OCI-LY1 (cell line): Measurements from ENCODE around the gene CASP10.
"Not testable (repeated sequence)": the region's sequence is repeated elsewhere in the genome, so short reads cannot be mapped to it uniquely, and the experiment has no call there.

ENCODE experiments used
- H2AFZ ChIP-seq: fragments of 200-600 bp; sonication (generic), shearing (Covaris generic); 2 replicates; pipeline ENCODE4 v1.6.0; 2014; ENCODE audit warnings: antibody characterized with exemption, mild to moderate bottlenecking, low read length
- H3F3A ChIP-seq: fragments of 200-600 bp; sonication (generic), shearing (Covaris generic); 2 replicates; pipeline ENCODE4 v1.6.0; 2014; ENCODE audit warnings: mild to moderate bottlenecking, antibody characterized with exemption, low read length, moderate library complexity; ENCODE audit not compliant: insufficient read depth
- H3K27ac ChIP-seq: fragments of 200-600 bp; sonication (generic); 2 replicates; pipeline ENCODE4 v1.5.1; 2014; ENCODE audit warnings: low read length, mixed run types, mild to moderate bottlenecking, low read depth; ENCODE audit not compliant: poor library complexity, severe bottlenecking
- H3K27me3 ChIP-seq: fragments of 200-600 bp; sonication (generic); 2 replicates; pipeline ENCODE4 v1.6.0; 2014; ENCODE audit warnings: antibody characterized with exemption, mild to moderate bottlenecking, low read length, moderate library complexity; ENCODE audit not compliant: insufficient read depth
- H3K36me3 ChIP-seq: fragments of 200-600 bp; sonication (generic); 2 replicates; pipeline ENCODE4 v1.6.1; 2014; ENCODE audit warnings: mild to moderate bottlenecking, antibody characterized with exemption, low read length, moderate library complexity, mixed read lengths; ENCODE audit not compliant: insufficient read depth
- H3K4me1 ChIP-seq: fragments of 200-600 bp; sonication (generic); 2 replicates; pipeline ENCODE4 v1.5.1; 2014; ENCODE audit warnings: mild to moderate bottlenecking, low read length, moderate library complexity; ENCODE audit not compliant: insufficient read depth, severe bottlenecking
- H3K4me2 ChIP-seq: fragments of 200-600 bp; sonication (generic), shearing (Covaris generic); 2 replicates; pipeline ENCODE4 v1.6.1; 2014; ENCODE audit warnings: low read length
- H3K4me3 ChIP-seq: fragments of 200-600 bp; sonication (generic); 2 replicates; pipeline ENCODE4 v1.5.1; 2014; ENCODE audit warnings: low read length, low read depth, mild to moderate bottlenecking, mixed read lengths; ENCODE audit not compliant: poor library complexity, severe bottlenecking
- H3K79me2 ChIP-seq: fragments of 200-600 bp; shearing (Covaris generic); 2 replicates; pipeline ENCODE4 v1.6.1; 2016; ENCODE audit warnings: mixed run types, low read length, mixed read lengths; ENCODE audit not compliant: insufficient read depth
- H3K9ac ChIP-seq: fragments of 200-600 bp; sonication (generic), shearing (Covaris generic); 2 replicates; pipeline ENCODE4 v1.6.1; 2014; ENCODE audit warnings: mild to moderate bottlenecking, low read length, mixed read lengths
- H3K9me2 ChIP-seq: fragments of 200-600 bp; sonication (generic), shearing (Covaris generic); 2 replicates; pipeline ENCODE4 v1.6.1; 2014; ENCODE audit warnings: low read depth, mild to moderate bottlenecking, low read length, mixed read lengths
- H3K9me3 ChIP-seq: fragments of 200-600 bp; shearing (Covaris generic); 2 replicates; pipeline ENCODE4 v1.6.1; 2014; ENCODE audit warnings: low read length, mixed read lengths
- H4K20me1 ChIP-seq: fragments of 200-600 bp; sonication (generic), shearing (Covaris generic); 2 replicates; pipeline ENCODE4 v1.6.0; 2016; ENCODE audit warnings: mild to moderate bottlenecking, low read length; ENCODE audit not compliant: insufficient read depth
- EZH2 ChIP-seq: fragments of 200-600 bp; sonication (generic), shearing (Covaris generic); IDR thresholded peaks from 2 replicates; pipeline ENCODE4 v1.8.0; 2017; ENCODE audit warnings: borderline replicate concordance, mixed run types, mild to moderate bottlenecking, antibody characterized with exemption, low read length, moderate library complexity, mixed read lengths
- TF ChIP-seq, protein P1 (sequence below): fragments of 200-600 bp; sonication (generic), shearing (Covaris generic); IDR thresholded peaks from 2 replicates; pipeline ENCODE4 v1.5.1; 2017; ENCODE audit warnings: mild to moderate bottlenecking, antibody characterized with exemption, low read length, moderate library complexity, mixed read lengths

CASP10 gene

DNA sequence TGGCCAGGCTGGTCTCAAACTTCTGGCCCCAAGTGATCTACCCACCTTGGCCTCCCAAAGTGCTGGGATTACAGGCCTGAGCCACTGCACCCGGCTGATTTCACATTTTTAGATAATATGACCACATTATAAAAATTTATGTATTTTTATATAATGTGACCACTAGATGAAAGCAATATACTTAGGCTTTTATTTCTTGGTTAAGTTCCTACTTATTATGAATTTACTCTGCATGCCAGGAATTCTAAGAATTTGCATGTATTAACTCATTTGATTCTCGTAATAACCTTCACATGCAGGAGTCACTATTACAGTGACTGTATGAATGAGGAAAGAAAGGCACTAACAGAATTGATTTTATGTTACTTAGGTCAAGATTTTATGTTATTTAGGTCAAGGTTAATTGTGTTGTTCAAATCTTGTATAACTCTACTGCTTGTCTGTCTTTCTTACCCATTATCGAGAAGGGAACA is 51.8 kb downstream of the CASP10 start:
- Histone ChIP-seq H3F3A (no peaks in the 10 kb centered on the region), H3K4me3 (peak overlapping the region; percentile 86), H4K20me1 (no peaks in the 10 kb centered on the region), H3K9ac (peak overlapping the region; percentile 84), H3K4me1 (peaks cover 41% of the 10 kb centered on the region), H3K9me2 (no peaks in the 10 kb centered on the region), H2AFZ (no peak overlapping the region), H3K9me3 (no peaks in the 10 kb centered on the region), H3K79me2 (peaks cover 27% of the 10 kb centered on the region), H3K36me3 (peaks cover 18% of the 10 kb centered on the region), H3K27me3 (no peaks in the 10 kb centered on the region), H3K27ac (peak overlapping the region; percentile 72), H3K4me2 (peak overlapping the region; percentile 92)
- TF ChIP-seq EZH2: no peak
- TF ChIP-seq, protein P1, sequence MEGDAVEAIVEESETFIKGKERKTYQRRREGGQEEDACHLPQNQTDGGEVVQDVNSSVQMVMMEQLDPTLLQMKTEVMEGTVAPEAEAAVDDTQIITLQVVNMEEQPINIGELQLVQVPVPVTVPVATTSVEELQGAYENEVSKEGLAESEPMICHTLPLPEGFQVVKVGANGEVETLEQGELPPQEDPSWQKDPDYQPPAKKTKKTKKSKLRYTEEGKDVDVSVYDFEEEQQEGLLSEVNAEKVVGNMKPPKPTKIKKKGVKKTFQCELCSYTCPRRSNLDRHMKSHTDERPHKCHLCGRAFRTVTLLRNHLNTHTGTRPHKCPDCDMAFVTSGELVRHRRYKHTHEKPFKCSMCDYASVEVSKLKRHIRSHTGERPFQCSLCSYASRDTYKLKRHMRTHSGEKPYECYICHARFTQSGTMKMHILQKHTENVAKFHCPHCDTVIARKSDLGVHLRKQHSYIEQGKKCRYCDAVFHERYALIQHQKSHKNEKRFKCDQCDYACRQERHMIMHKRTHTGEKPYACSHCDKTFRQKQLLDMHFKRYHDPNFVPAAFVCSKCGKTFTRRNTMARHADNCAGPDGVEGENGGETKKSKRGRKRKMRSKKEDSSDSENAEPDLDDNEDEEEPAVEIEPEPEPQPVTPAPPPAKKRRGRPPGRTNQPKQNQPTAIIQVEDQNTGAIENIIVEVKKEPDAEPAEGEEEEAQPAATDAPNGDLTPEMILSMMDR: no peak

DNA sequence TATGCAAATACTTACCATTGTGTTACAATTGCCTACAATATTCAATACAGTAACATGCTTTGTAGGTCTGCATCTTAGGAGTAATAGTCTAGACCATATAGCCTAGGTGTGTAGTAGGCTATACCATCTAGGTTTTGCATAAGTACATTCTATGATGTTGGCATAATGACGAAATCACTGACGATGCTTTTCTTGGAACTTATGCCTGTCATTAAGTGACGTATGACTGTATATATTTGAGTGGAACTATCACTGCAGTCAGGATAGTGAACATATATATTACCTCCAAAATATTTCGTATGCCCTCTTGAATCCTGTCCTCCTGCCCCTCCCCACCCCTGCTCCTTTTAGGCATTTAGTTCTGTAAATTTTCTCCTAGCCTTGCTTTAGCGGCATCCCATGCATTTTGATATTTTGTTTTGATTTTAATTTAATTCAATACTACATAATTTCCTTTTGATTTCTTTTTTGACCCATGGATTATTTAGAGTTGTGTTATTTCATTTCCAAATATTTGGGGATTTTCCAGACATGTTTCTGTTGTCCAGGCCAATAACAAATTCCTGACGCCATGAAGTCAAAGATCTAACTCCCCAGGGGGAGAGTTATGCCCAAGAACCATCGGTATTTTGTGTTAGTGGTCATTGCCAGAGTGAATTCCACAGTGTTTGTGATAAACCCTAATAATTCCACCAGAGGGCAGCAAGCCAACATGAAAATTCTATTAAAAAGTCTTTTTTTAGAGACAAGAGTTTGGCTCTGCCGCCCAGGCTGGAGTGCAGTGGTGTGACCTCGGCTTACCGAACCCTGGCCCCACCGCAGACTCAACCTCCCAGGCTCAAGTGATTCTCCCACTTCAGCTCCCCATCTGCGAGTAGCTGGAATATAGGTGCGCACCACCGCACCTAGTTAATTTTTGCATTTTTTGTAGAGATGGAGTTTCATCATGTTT is 53.2 kb downstream of the CASP10 start:
- Histone ChIP-seq H3K4me2 (peak overlapping the region; percentile 92), H3K4me3 (peak overlapping the region; percentile 86), H3K9ac (peak overlapping the region; percentile 84; the same call in 1 of the 2 replicates), H2AFZ (no peak overlapping the region), H4K20me1 (no peaks in the 10 kb centered on the region), H3K36me3 (peaks cover 32% of the 10 kb centered on the region), H3K4me1 (peaks cover 41% of the 10 kb centered on the region), H3K79me2 (peaks cover 27% of the 10 kb centered on the region), H3K9me2 (no peaks in the 10 kb centered on the region), H3K27ac (peak overlapping the region; percentile 22), H3F3A (no peaks in the 10 kb centered on the region), H3K9me3 (peaks cover 2% of the 10 kb centered on the region; the same call in 1 of the 2 replicates), H3K27me3 (no peaks in the 10 kb centered on the region)
- no peak for TF ChIP-seq EZH2
- TF ChIP-seq, protein P1: peak; percentile 74

DNA sequence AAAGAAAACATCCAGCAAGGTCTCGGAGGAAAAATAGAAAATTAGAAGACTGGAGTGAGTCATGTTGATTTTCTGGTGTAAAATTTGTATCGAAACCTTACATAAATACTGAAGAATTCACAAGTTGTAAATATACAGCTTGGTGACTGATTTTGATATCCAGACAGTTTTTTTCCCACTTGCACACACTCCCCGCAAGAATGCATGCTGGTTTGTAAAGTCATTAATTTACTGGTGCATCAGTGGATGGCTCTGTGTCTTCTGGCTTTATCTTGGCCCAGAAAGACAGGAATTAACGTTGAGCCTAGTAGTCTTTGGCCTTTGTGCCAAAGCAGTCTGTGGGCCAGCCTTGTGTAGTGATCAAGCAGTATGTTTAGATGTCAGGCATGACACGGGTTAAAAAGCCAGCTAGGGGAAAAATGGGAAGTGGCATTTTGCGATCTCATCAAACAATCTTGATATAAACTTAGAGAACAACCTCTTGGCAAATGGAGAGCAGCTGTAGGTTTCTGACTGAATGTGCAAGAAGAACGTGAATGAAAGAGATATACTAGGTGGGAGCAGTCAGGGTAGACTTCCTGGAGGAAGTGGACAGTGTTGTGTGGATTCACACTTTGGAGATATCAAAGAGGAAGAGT is 54.7 kb downstream of the CASP10 start:
- peaks cover 10% of the 10 kb centered on the region for H3K9me3 ChIP-seq
- H3K4me1 ChIP-seq: peaks cover 30% of the 10 kb centered on the region
- no peak overlapping the region for H3K27ac ChIP-seq
- H3K4me2 ChIP-seq: no peak overlapping the region
- no peak overlapping the region for H3K4me3 ChIP-seq
- no peaks in the 10 kb centered on the region for H3F3A ChIP-seq
- no peaks in the 10 kb centered on the region for H3K9me2 ChIP-seq
- H3K36me3 ChIP-seq: peaks cover 45% of the 10 kb centered on the region
- H4K20me1 ChIP-seq: no peaks in the 10 kb centered on the region
- H2AFZ ChIP-seq: no peak overlapping the region
- H3K79me2 ChIP-seq: peaks cover 27% of the 10 kb centered on the region
- no peak for TF ChIP-seq EZH2
- TF ChIP-seq, protein P1: no peak
- no peak overlapping the region for H3K9ac ChIP-seq
- no peaks in the 10 kb centered on the region for H3K27me3 ChIP-seq

DNA sequence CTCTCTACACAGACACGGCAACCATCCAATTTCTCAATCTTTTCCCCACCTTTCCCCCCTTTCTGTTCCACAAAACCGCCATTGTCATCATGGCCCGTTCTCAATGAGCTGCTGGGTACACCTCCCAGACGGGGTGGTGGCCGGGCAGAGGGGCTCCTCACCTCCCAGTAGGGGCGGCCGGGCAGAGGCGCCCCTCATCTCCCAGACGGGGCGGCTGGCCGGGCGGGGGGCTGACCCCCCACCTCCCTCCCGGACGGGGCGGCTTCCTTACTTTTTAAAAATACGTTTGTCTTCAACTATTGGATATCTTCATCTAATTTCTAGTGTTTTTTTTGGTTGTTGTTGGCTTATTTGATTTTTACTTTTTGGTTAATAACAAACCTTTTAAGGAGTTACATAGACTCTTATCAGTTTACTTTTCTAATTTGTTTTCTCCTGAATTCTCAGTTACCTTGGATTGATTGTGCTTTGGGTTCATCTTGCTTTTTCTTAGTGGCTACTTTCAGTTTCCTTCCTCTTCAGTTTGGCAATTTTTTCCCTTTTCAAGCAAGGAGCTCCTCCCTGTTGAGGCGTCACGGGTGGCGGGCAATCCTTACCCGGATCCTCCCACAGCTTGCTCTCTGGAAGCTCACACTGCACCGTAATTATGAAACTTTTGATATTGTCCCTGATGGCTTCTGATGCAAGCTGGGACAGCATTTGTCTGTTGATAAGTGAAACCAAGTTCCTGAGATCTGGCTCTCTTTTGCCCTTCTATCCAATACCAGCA is 56.4 kb downstream of the CASP10 start:
- not testable (repeated sequence) for H3K27ac ChIP-seq, H3K4me2 ChIP-seq, H4K20me1 ChIP-seq, H3K9me2 ChIP-seq, H3F3A ChIP-seq, H3K9ac ChIP-seq, H2AFZ ChIP-seq, H3K9me3 ChIP-seq, H3K27me3 ChIP-seq, H3K4me3 ChIP-seq
- Histone ChIP-seq H3K79me2 (peaks cover 19% of the 10 kb centered on the region), H3K4me1 (peaks cover 25% of the 10 kb centered on the region), H3K36me3 (peaks cover 45% of the 10 kb centered on the region)
